Panc1 (cell line): ENCODE measurements around the gene IYD. TPM values are rescaled to one million over a fixed set of nuclear protein-coding genes. Genes with fewer than 3 reads are reported as not detected.

Experiments used
- ATAC-seq: fragments of 200-7000 bp; cut with Tn5 transposase; 2 replicates; pipeline ENCODE4 v1.9.1; 2020; ENCODE audit warnings: mild to moderate bottlenecking, moderate library complexity
- BruUV-seq: library from RNA; stranded (reverse); fragments of 400-500 nt; replicated peaks from 2 replicates; lab custom pipeline; 2021; lab: Mats Ljungman, UMichigan
- CTCF ChIA-PET: fragments of 300-600 bp; sonication (Branson Sonifier 250); formaldehyde crosslinking; loops from one replicate; lab custom pipeline; 2022; ENCODE audit warnings: antibody characterized with exemption; lab: Charles Lee
- POLR2A ChIA-PET: fragments of 300-600 bp; sonication (Branson Sonifier 250); formaldehyde crosslinking; loops from one replicate; lab custom pipeline; 2022; ENCODE audit warnings: antibody characterized with exemption; lab: Charles Lee
- DNase-seq: peaks from one replicate; pipeline ENCODE4 v3.0.0-alpha.2; 2010; ENCODE audit warnings: low read depth, low spot score
- H3K27ac ChIP-seq: 2 replicates; pipeline ENCODE4 v1.5.1; 2011; ENCODE audit warnings: mild to moderate bottlenecking, low read length, inconsistent platforms
- H3K27me3 ChIP-seq: fragments of 200-500 bp; sonication (Bioruptor generic); 2 replicates; pipeline ENCODE4 v1.6.0; 2014; ENCODE audit warnings: low read length, inconsistent platforms; ENCODE audit not compliant: control insufficient read depth, insufficient read depth
- H3K36me3 ChIP-seq: fragments of 200-500 bp; sonication (Bioruptor generic); 2 replicates; pipeline ENCODE4 v1.5.1; 2014; ENCODE audit warnings: inconsistent platforms, mild to moderate bottlenecking, low read length, moderate library complexity; ENCODE audit not compliant: control insufficient read depth, insufficient read depth
- H3K4me1 ChIP-seq: 2 replicates; pipeline ENCODE4 v1.5.1; 2011; ENCODE audit warnings: inconsistent platforms, mild to moderate bottlenecking, low read length, moderate library complexity; ENCODE audit not compliant: control insufficient read depth, insufficient read depth
- H3K4me3 ChIP-seq, 2 experiments: 2 replicates each; pipeline ENCODE4 v1.5.1; 2011 to 2012; ENCODE audit warnings: low read depth in 2 of 2, low read length in 2 of 2, mild to moderate bottlenecking in 2 of 2, inconsistent platforms in 1 of 2, moderate library complexity in 1 of 2
- H3K9me3 ChIP-seq: fragments of 200-500 bp; sonication (Bioruptor generic); 2 replicates; pipeline ENCODE4 v1.5.1; 2014; ENCODE audit warnings: low read depth, mild to moderate bottlenecking, inconsistent platforms, low read length, moderate library complexity; ENCODE audit not compliant: control insufficient read depth, insufficient read depth
- CTCF ChIP-seq: fragments of 450-650 bp; IDR thresholded peaks from 2 replicates; pipeline ENCODE4 v1.5.1; 2017; ENCODE audit warnings: mild to moderate bottlenecking
- POLR2AphosphoS5 ChIP-seq: IDR thresholded peaks from 2 replicates; pipeline ENCODE4 v1.6.1; 2012; ENCODE audit warnings: mild to moderate bottlenecking, low read depth, low read length, moderate library complexity
- REST ChIP-seq, 2 experiments: IDR thresholded peaks; 2 replicates each; pipeline ENCODE4 v1.6.1; 2011 to 2012; ENCODE audit warnings: low read depth in 2 of 2, control low read depth in 1 of 2, low read length in 1 of 2, mild to moderate bottlenecking in 1 of 2, moderate library complexity in 1 of 2; ENCODE audit not compliant: insufficient read depth in 1 of 2
- SIN3A ChIP-seq: IDR thresholded peaks from 2 replicates; pipeline ENCODE4 v1.6.1; 2012; ENCODE audit warnings: low read depth, mild to moderate bottlenecking, low read length, moderate library complexity, borderline replicate concordance; ENCODE audit not compliant: insufficient read depth
- TCF7L2 ChIP-seq: IDR thresholded peaks from 2 replicates; pipeline ENCODE4 v1.6.1; 2011; ENCODE audit warnings: mild to moderate bottlenecking, low read depth, low read length, inconsistent platforms
- in situ Hi-C: cut with HindIII; loops from 2 replicates; pipeline ENCODE4 v1.10.0; 2016; ENCODE audit warnings: low sequenced_read_pairs, low pct_unique_long_range_greater_than_20kb
- intact Hi-C: fragments of 100-400 bp; cut with micrococcal nuclease; formaldehyde crosslinking; loops from one replicate; pipeline ENCODE4 v1.10.0; 2022; ENCODE audit not compliant: unreplicated experiment
- total RNA-seq: library from RNA; stranded (reverse); gene quantifications from one replicate; pipeline ENCODE4 v1.2.1, GENCODE V29; 2021; ENCODE audit not compliant: unreplicated experiment

IYD gene
- total RNA-seq, 1 experiment from 2014 or later, result 0.03 TPM

GRCh38 chr6:150413198-150413597 is 44.4 kb downstream of the IYD start:
- ATAC-seq, result no peak
- POLR2A ChIA-PET, result no interaction called here

GRCh38 chr6:150413781-150414281 is 45.0 kb downstream of the IYD start:
- peaks cover 2% of the 10 kb centered on the region; the same call in 1 of the 2 replicates for H3K27me3 ChIP-seq
- no peak for DNase-seq
- ATAC-seq, result no peak
- no peaks in the 10 kb centered on the region for H3K9me3 ChIP-seq
- in situ Hi-C loops, result no loop called here
- TF ChIP-seq POLR2AphosphoS5 (no peak), CTCF (no peak), SIN3A (no peak), TCF7L2 (no peak), REST (IDR thresholded peaks at IDR 0.05; ENCODE audit: insufficient read depth in 1 of 2, low read depth in 2 of 2, low read length in 1 of 2) (no peak)
- no peak overlapping the region for H3K27ac ChIP-seq
- peaks cover 8% of the 10 kb centered on the region; the same call in 1 of the 2 replicates for H3K4me1 ChIP-seq
- intact Hi-C loops, result no loop called here
- no TSS peak for BruUV-seq
- POLR2A ChIA-PET, result no interaction called here
- CTCF ChIA-PET, result no interaction called here
- H3K36me3 ChIP-seq, result no peaks in the 10 kb centered on the region
- no peak overlapping the region for H3K4me3 ChIP-seq

More at GRCh38 chr6:150413198-150413597, 44.4 kb downstream of the IYD start:
- no peak for DNase-seq
- BruUV-seq, result no TSS peak
- Histone ChIP-seq H3K9me3 (no peaks in the 10 kb centered on the region), H3K36me3 (no peaks in the 10 kb centered on the region), H3K27me3 (peaks cover 4% of the 10 kb centered on the region; the same call in 1 of the 2 replicates), H3K4me1 (peaks cover 8% of the 10 kb centered on the region; the same call in 1 of the 2 replicates), H3K4me3 (no peak overlapping the region), H3K27ac (no peak overlapping the region)
- intact Hi-C loops, result no loop called here
- CTCF ChIA-PET, result no interaction called here
- in situ Hi-C loops, result no loop called here
- TF ChIP-seq SIN3A (no peak), CTCF (no peak), TCF7L2 (no peak), POLR2AphosphoS5 (no peak), REST (IDR thresholded peaks at IDR 0.05; ENCODE audit: insufficient read depth in 1 of 2, low read depth in 2 of 2, low read length in 1 of 2) (no peak)
